Posterior cingulate gyrus (tissue), 11 donors: Measurements from ENCODE around the gene EPHB2.

ENCODE experiments used
- DNase-seq, 10 donors: peaks; one replicate each; pipeline versions ENCODE4 v3.0.0 to v3.0.0-alpha.2; 2020 to 2021; ENCODE audit warnings: mixed read lengths in 3 of 10
- intact Hi-C: fragments of 100-400 bp; cut with DNase I; formaldehyde crosslinking; loops from one replicate; pipeline ENCODE4 v1.15.1; 2023

The EPHB2 gene

GRCh38 chr1:22773981-22774832, 63.6 kb downstream of the EPHB2 start:
- intact Hi-C loops: no loop called here
- peak in 7 of 10 donors; percentile 30 to 88 (median 41) for DNase-seq

DNA sequence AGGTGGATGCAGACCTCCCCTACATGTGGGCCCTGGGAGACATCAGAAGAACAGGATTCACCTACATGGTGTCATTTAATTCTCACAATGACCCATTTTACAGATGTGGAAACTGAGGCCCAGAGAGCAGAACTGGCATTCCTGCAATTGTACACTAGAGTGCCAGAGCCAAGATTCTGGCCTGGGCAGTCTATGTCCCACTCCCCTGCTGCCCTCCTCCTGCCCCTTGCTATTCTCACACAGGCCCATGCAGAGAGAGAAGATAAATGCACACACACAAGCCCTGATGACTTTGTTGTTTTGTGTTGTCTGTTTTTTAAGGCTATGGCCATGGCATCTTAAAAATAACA, 64.2 kb downstream of the EPHB2 start:
- intact Hi-C loops: no loop called here
- no peak for DNase-seq

GRCh38 chr1:22775478-22775877, 64.8 kb downstream of the EPHB2 start:
- intact Hi-C loops: no loop called here
- no peak for DNase-seq

- no peak for DNase-seq
- intact Hi-C loops: no loop called here
These were observed 65.5 kb downstream of the EPHB2 start for GRCh38 chr1:22776035-22776613.

- intact Hi-C loops: no loop called here
- DNase-seq: no peak
These were observed 66.9 kb downstream of the EPHB2 start for GRCh38 chr1:22777388-22778057.

- DNase-seq: no peak
- intact Hi-C loops: no loop called here
These were observed 67.8 kb downstream of the EPHB2 start for GRCh38 chr1:22778408-22778807.

DNA sequence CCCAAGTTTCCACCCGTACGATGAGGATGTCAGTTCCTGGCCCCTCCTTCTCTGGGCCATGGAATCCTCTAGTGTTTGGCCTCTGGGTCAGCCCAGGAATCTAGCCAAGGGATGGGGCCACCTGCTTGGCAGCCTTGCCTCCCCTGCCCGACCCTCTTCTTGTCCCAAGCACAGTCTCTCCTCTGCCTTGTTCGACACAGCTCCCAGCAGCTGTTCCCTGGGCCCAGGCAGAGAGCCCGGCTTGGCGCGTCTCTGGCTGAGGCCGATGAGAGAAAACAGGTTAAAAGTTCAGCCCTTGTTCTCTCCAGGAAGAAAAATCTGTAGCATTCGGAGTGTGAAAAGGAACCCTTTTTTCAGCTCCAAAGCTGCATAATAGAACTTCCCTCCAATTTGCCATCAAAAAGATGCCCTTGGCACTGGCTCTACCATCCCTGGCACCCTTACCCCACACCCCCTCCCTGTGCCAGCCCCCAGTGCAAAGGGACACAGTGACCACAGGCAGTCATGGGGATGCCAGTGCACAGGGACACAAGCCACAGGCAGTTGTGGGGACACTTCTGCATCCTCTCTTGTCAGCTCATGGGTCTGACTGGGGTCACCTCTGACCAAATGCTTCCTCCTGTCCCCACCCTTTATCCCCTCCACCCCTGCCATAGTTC, 68.4 kb downstream of the EPHB2 start:
- DNase-seq: peak; percentile 39 to 92 (median 54)
- intact Hi-C loops: no loop called here

- intact Hi-C loops: no loop called here
- no peak for DNase-seq
These were observed 70.1 kb downstream of the EPHB2 start for GRCh38 chr1:22780696-22781095.

- no peak for DNase-seq
- intact Hi-C loops: no loop called here
These were observed 70.8 kb downstream of the EPHB2 start for GRCh38 chr1:22781483-22781882.

DNA sequence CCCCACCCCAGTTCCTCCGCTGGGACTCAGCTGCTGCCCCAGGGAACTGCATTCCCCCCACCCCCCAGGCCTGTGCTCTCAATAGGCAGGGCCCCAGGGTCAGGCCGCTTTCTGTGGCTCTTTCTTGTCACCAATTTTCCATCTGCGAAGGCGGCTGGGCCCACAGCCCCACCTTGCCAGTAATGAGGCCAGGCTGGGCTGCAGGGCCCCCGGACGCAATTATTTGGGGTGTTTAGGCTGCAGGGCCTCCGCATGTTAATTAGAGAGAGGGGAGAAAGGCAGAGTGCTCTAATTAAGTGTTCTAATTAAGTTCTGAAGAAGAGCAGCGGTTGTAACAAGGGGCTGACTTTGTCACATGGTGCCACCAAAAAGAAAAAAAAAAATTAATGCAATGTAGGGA, 71.8 kb downstream of the EPHB2 start:
- intact Hi-C loops: no loop called here
- no peak for DNase-seq

DNA sequence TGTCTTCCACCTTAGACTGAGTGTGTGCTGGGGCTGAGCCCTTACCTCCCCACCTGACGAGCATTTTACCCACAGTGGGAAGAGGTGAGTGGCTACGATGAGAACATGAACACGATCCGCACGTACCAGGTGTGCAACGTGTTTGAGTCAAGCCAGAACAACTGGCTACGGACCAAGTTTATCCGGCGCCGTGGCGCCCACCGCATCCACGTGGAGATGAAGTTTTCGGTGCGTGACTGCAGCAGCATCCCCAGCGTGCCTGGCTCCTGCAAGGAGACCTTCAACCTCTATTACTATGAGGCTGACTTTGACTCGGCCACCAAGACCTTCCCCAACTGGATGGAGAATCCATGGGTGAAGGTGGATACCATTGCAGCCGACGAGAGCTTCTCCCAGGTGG, 73.7 kb downstream of the EPHB2 start:
- intact Hi-C loops: no loop called here
- DNase-seq: no peak

GRCh38 chr1:22784737-22785136, 74.1 kb downstream of the EPHB2 start:
- intact Hi-C loops: no loop called here
- no peak for DNase-seq

- intact Hi-C loops: no loop called here
- DNase-seq: no peak
These were observed 75.5 kb downstream of the EPHB2 start for GRCh38 chr1:22786101-22786500.

DNA sequence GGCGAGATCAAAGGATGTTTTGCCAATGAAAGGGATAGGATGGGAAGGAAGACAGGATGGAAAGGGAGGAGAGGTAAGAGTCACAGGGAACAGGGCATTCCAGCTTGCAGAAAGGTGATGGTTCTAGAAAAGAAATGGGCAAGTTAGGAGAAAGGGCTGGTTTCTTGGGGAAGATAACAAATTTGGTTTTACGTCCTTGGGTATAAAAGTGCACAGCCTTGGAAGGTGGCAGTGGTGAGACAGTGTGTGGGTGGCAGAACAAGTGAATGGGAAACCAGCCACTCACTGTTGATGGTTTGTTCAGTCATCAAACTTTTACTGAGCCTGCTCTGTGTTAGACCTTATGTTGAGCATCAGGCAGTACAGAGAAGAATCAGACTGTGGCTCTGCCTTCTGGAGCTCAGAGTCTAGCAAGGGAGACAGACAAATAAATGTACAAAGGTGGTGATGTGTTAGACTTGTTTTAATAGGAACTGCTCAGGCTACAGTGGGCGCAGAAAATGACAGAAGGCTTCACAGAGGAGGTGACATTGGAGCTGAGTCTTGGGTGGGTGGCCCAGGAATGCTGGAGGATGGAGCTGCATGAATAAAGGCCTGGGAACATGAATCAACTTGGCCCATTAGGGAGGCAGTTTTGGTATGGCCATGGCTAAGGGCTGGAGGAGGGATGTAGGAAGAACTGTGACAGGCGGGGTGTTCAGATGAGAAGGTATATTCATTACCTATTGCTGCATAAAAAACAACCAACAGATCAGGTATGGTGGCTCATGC, 76.3 kb downstream of the EPHB2 start:
- no peak for DNase-seq
- intact Hi-C loops: no loop called here

- DNase-seq: no peak
These were observed 77.0 kb downstream of the EPHB2 start for GRCh38 chr1:22787636-22788035.

GRCh38 chr1:22788254-22788661, 77.6 kb downstream of the EPHB2 start:
- no peak for DNase-seq
- intact Hi-C loops: no loop called here

More at GRCh38 chr1:22787636-22788035, 77.0 kb downstream of the EPHB2 start:
- intact Hi-C loops: no loop called here

GRCh38 chr1:22789356-22789994, 78.8 kb downstream of the EPHB2 start:
- intact Hi-C loops: no loop called here
- DNase-seq: no peak

GRCh38 chr1:22790232-22791008, 79.8 kb downstream of the EPHB2 start:
- DNase-seq: no peak

GRCh38 chr1:22791831-22792347, 81.2 kb downstream of the EPHB2 start:
- no peak for DNase-seq
- intact Hi-C loops: no loop called here

More at GRCh38 chr1:22790232-22791008, 79.8 kb downstream of the EPHB2 start:
- intact Hi-C loops: no loop called here
